Neuronal stem cell (in vitro differentiated cells): ENCODE results near the gene TASP1.
"Not testable (repeated sequence)": the region's sequence is repeated elsewhere in the genome, so short reads cannot be mapped to it uniquely, and the experiment has no call there.

Experiments
- DNase-seq: peaks from one replicate; pipeline ENCODE4 v3.0.0-alpha.2; 2013; ENCODE audit warnings: low spot score
- H2AFZ ChIP-seq: one replicate; pipeline ENCODE4 v1.6.1; 2013; ENCODE audit warnings: mild to moderate bottlenecking, low read length, inconsistent platforms
- H2AK5ac ChIP-seq: 2 replicates; pipeline ENCODE4 v1.6.1; 2013; ENCODE audit warnings: low read depth, mild to moderate bottlenecking, inconsistent platforms, low read length, moderate library complexity, mixed read lengths
- H2BK120ac ChIP-seq: 2 replicates; pipeline ENCODE4 v1.6.1; 2013; ENCODE audit warnings: low read depth, mild to moderate bottlenecking, inconsistent platforms, low read length, moderate library complexity, mixed read lengths
- H2BK12ac ChIP-seq: one replicate; pipeline ENCODE4 v1.6.1; 2013; ENCODE audit warnings: low read length, inconsistent platforms
- H2BK15ac ChIP-seq: 2 replicates; pipeline ENCODE4 v1.6.1; 2013; ENCODE audit warnings: mild to moderate bottlenecking, low read length, inconsistent platforms, mixed read lengths
- H2BK5ac ChIP-seq: one replicate; pipeline ENCODE4 v1.6.1; 2013; ENCODE audit warnings: inconsistent platforms, mild to moderate bottlenecking, low read length, moderate library complexity
- H3K14ac ChIP-seq: one replicate; pipeline ENCODE4 v1.6.1; 2013; ENCODE audit warnings: low read length, inconsistent platforms
- H3K18ac ChIP-seq: 2 replicates; pipeline ENCODE4 v1.6.1; 2013; ENCODE audit warnings: low read length, inconsistent platforms
- H3K23ac ChIP-seq: 2 replicates; pipeline ENCODE4 v1.6.1; 2013; ENCODE audit warnings: low read depth, mild to moderate bottlenecking, mixed read lengths, low read length, inconsistent platforms; ENCODE audit not compliant: poor library complexity
- H3K27ac ChIP-seq: replicated peaks from 3 replicates; pipeline ENCODE4 v1.5.1; 2013; ENCODE audit warnings: low read length, inconsistent platforms
- H3K27me3 ChIP-seq, 3 experiments: 2 replicates each; pipeline ENCODE4 v1.6.1; 2013; ENCODE audit warnings: low read length in 3 of 3, mild to moderate bottlenecking in 2 of 3, inconsistent platforms in 1 of 3, low read depth in 1 of 3, mixed read lengths in 1 of 3, moderate library complexity in 1 of 3; ENCODE audit not compliant: control insufficient read depth in 3 of 3, insufficient read depth in 3 of 3
- H3K36me3 ChIP-seq, 2 donors: replicated peaks in 1 of 2; 2 replicates each; pipeline ENCODE4 v1.6.1; 2013; ENCODE audit warnings: low read length in 2 of 2; ENCODE audit not compliant: control insufficient read depth in 2 of 2, insufficient read depth in 2 of 2
- H3K4ac ChIP-seq: 2 replicates; pipeline ENCODE4 v1.6.1; 2013; ENCODE audit warnings: inconsistent platforms, mild to moderate bottlenecking, low read length, moderate library complexity
- H3K4me1 ChIP-seq, 2 donors: 1 replicate in 1 of 2; 2 replicates in 1 of 2; pipeline ENCODE4 v1.6.1; 2013; ENCODE audit warnings: low read length in 2 of 2, low read depth in 1 of 2; ENCODE audit not compliant: control insufficient read depth in 2 of 2, insufficient read depth in 1 of 2
- H3K4me2 ChIP-seq: one replicate; pipeline ENCODE4 v1.6.1; 2013; ENCODE audit warnings: mild to moderate bottlenecking, low read length, inconsistent platforms; ENCODE audit not compliant: insufficient read depth, poor library complexity, severe bottlenecking
- H3K4me3 ChIP-seq, 2 donors: 2 replicates each; pipeline ENCODE4 v1.5.1; 2013; ENCODE audit warnings: low read length in 2 of 2, mild to moderate bottlenecking in 2 of 2, inconsistent platforms in 1 of 2, moderate library complexity in 1 of 2
- H3K79me1 ChIP-seq: one replicate; pipeline ENCODE4 v1.6.1; 2013; ENCODE audit warnings: low read depth, mild to moderate bottlenecking, inconsistent platforms, low read length, moderate library complexity
- H3K9ac ChIP-seq: one replicate; pipeline ENCODE4 v1.6.1; 2013; ENCODE audit warnings: mild to moderate bottlenecking, low read depth, low read length, inconsistent platforms; ENCODE audit not compliant: poor library complexity
- H3K9me3 ChIP-seq, 2 donors: replicated peaks in 1 of 2; 2 replicates each; pipeline versions ENCODE3 to v1.6.1; 2013; ENCODE audit warnings: low read length in 2 of 2, mild to moderate bottlenecking in 2 of 2, inconsistent platforms in 1 of 2, low read depth in 1 of 2, mixed read lengths in 1 of 2, moderate library complexity in 1 of 2; ENCODE audit not compliant: control insufficient read depth in 2 of 2, insufficient read depth in 1 of 2
- H4K8ac ChIP-seq: one replicate; pipeline ENCODE4 v1.6.1; 2013; ENCODE audit warnings: low read depth, mild to moderate bottlenecking, inconsistent platforms, low read length, moderate library complexity
- H4K91ac ChIP-seq: one replicate; pipeline ENCODE4 v1.6.1; 2013; ENCODE audit warnings: low read length, low read depth, mild to moderate bottlenecking, inconsistent platforms; ENCODE audit not compliant: poor library complexity
- WGBS, 2 donors: extraction: QIAGEN DNeasy Blood & Tissue Kit; methylation state at CpG; one replicate each; pipeline ENCODE4 v1.1.7; 2013; ENCODE audit warnings: missing lambda C conversion rate in 2 of 2, mixed read lengths in 1 of 2; ENCODE audit not compliant: insufficient read length in 2 of 2, insufficient replicate concordance in 1 of 2; ENCODE audit errors: extremely low coverage in 2 of 2; 5-methylcytosine and 5-hydroxymethylcytosine counted together

TASP1 gene

DNA sequence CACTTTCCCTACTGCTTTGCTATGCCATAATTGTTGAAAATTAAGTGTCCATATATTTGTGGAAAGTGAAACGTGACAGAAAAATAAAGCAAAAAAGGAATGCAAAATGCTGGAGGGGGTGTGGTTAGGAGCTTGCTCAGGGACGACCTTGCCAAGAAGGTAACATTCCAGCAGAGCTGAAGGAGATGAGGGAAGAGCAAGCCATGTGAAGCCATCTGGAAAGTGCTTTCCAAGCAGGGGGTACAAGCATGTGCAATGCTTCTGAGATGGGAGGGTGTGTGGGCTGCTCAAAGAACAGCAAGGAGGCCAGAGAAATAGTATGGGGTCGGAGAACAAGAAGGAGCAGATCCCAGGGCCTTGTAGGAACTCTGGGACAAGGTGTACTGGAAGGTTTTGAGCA is 255.9 kb downstream of the TASP1 start:
- H2BK5ac ChIP-seq, result no peak overlapping the region
- no peak overlapping the region for H3K9ac ChIP-seq
- H3K9me3 ChIP-seq, result peaks cover 0 to 6% of the 10 kb centered on the region in 2 donors
- H3K36me3 ChIP-seq, result peaks cover 1 to 2% of the 10 kb centered on the region in 2 donors
- H2BK15ac ChIP-seq, result no peak overlapping the region
- no peak overlapping the region for H3K14ac ChIP-seq
- no peak overlapping the region for H3K4me3 ChIP-seq
- no peak overlapping the region for H3K4me2 ChIP-seq
- no peak overlapping the region for H4K91ac ChIP-seq
- no peak overlapping the region for H2AFZ ChIP-seq
- no peak overlapping the region for H3K23ac ChIP-seq
- H3K4ac ChIP-seq, result no peak overlapping the region
- no peak overlapping the region for H2BK12ac ChIP-seq
- DNase-seq, result no peak
- H2AK5ac ChIP-seq, result no peak overlapping the region
- H3K4me1 ChIP-seq, result no peaks in the 10 kb centered on the region
- no peaks in the 10 kb centered on the region for H3K79me1 ChIP-seq
- WGBS, 2 donors, result no CpG with 5 or more reads among the region's 3 CpGs
- no peak overlapping the region for H3K18ac ChIP-seq
- H3K27ac ChIP-seq, result no peak overlapping the region
- no peak overlapping the region for H2BK120ac ChIP-seq
- no peak overlapping the region for H4K8ac ChIP-seq
- no peaks in the 10 kb centered on the region for H3K27me3 ChIP-seq

- not testable (repeated sequence) for DNase-seq, H3K9me3 ChIP-seq, H4K8ac ChIP-seq, H3K4me2 ChIP-seq, H3K36me3 ChIP-seq, H3K14ac ChIP-seq, H3K18ac ChIP-seq, H3K27ac ChIP-seq, H3K27me3 ChIP-seq, H2BK12ac ChIP-seq, H2BK120ac ChIP-seq, H3K4me1 ChIP-seq, H3K4ac ChIP-seq, H3K4me3 ChIP-seq, H3K9ac ChIP-seq, H2AFZ ChIP-seq, H2BK15ac ChIP-seq, H3K23ac ChIP-seq, H3K79me1 ChIP-seq, H2BK5ac ChIP-seq, H2AK5ac ChIP-seq, H4K91ac ChIP-seq
- no CpG with 5 or more reads among the region's 11 CpGs for WGBS, 2 donors
These were observed 258.1 kb downstream of the TASP1 start for GRCh38 chr20:13380497-13381229.

- Histone ChIP-seq H3K4me3 (no peak overlapping the region), H3K79me1 (no peaks in the 10 kb centered on the region), H3K4me2 (no peak overlapping the region), H3K14ac (no peak overlapping the region), H2BK5ac (no peak overlapping the region), H2BK15ac (no peak overlapping the region), H4K91ac (no peak overlapping the region), H3K4me1 (no peaks in the 10 kb centered on the region), H2BK120ac (no peak overlapping the region), H3K27me3 (no peaks in the 10 kb centered on the region), H2AK5ac (no peak overlapping the region), H4K8ac (no peak overlapping the region), H3K9ac (no peak overlapping the region), H3K18ac (no peak overlapping the region), H3K36me3 (no peaks in the 10 kb centered on the region), H2BK12ac (no peak overlapping the region), H2AFZ (no peak overlapping the region), H3K23ac (no peak overlapping the region), H3K27ac (no peak overlapping the region), H3K4ac (no peak overlapping the region), H3K9me3 (peaks cover 0 to 2% of the 10 kb centered on the region in 2 donors)
- no peak for DNase-seq
These were observed 265.3 kb downstream of the TASP1 start for GRCh38 chr20:13373400-13373799.

- Histone ChIP-seq H3K4ac (no peak overlapping the region), H2BK15ac (no peak overlapping the region), H3K9me3 (no peaks in the 10 kb centered on the region), H3K23ac (no peak overlapping the region), H2BK12ac (no peak overlapping the region), H3K27ac (no peak overlapping the region), H2BK5ac (no peak overlapping the region), H3K79me1 (no peaks in the 10 kb centered on the region), H4K8ac (no peak overlapping the region), H3K4me1 (no peaks in the 10 kb centered on the region), H3K4me2 (no peak overlapping the region), H3K14ac (no peak overlapping the region), H3K9ac (no peak overlapping the region), H3K27me3 (no peaks in the 10 kb centered on the region), H2AFZ (no peak overlapping the region), H4K91ac (no peak overlapping the region), H3K4me3 (no peak overlapping the region), H3K36me3 (no peaks in the 10 kb centered on the region), H3K18ac (no peak overlapping the region), H2AK5ac (no peak overlapping the region), H2BK120ac (no peak overlapping the region)
- WGBS, 2 donors, result no CpG with 5 or more reads among the region's 6 CpGs
- DNase-seq, result no peak
These were observed 274.2 kb downstream of the TASP1 start for GRCh38 chr20:13364278-13365170.
